AG04450 (cell line): ENCODE data around the gene RASL11A. TPM values are rescaled to one million over a fixed set of nuclear protein-coding genes. Genes with fewer than 3 reads are reported as not detected.

Experiments
- CTCF ChIA-PET: fragments of 300-600, 350-600 bp; formaldehyde crosslinking; extraction: SDS; loops from one replicate; lab custom pipeline; 2022; ENCODE audit warnings: antibody characterized with exemption, inconsistent platforms; lab: Charles Lee
- POLR2A ChIA-PET: fragments of 350-600 bp; formaldehyde crosslinking; extraction: SDS; loops from one replicate; lab custom pipeline; 2021; ENCODE audit warnings: antibody characterized with exemption, inconsistent platforms; lab: Yijun Ruan, JAX
- DNase-seq: peaks from one replicate; pipeline ENCODE4 v3.0.0-alpha.2; 2011; ENCODE audit warnings: low read depth, low spot score
- H3K27ac ChIP-seq: one replicate; pipeline ENCODE4 v1.5.1; 2012; ENCODE audit warnings: low read depth, low read length, control low read depth
- H3K27me3 ChIP-seq: one replicate; pipeline ENCODE4 v1.6.0; 2012; ENCODE audit warnings: low read length; ENCODE audit not compliant: control insufficient read depth, insufficient read depth
- H3K4me3 ChIP-seq: 2 replicates; pipeline ENCODE4 v1.5.1; 2011; ENCODE audit warnings: mild to moderate bottlenecking, low read depth, low read length, control low read depth
- H3K9me3 ChIP-seq: 2 replicates; pipeline ENCODE4 v1.5.1; 2012; ENCODE audit warnings: low read length; ENCODE audit not compliant: control insufficient read depth, insufficient read depth
- polyA plus RNA-seq: library from polyadenylated mRNA; depleted of rRNA; stranded (reverse); fragments of >200 nt; gene quantifications from 2 replicates; pipeline ENCODE4 v1.2.3, GENCODE V29; 2011
- TF ChIP-seq, protein P1 (sequence below): IDR thresholded peaks from 2 replicates; pipeline ENCODE4 v1.5.1; 2011; ENCODE audit warnings: low read depth, low read length, control low read depth, inconsistent platforms

Gene RASL11A
- polyA plus RNA-seq, 1 experiment = 13.5 TPM

DNA sequence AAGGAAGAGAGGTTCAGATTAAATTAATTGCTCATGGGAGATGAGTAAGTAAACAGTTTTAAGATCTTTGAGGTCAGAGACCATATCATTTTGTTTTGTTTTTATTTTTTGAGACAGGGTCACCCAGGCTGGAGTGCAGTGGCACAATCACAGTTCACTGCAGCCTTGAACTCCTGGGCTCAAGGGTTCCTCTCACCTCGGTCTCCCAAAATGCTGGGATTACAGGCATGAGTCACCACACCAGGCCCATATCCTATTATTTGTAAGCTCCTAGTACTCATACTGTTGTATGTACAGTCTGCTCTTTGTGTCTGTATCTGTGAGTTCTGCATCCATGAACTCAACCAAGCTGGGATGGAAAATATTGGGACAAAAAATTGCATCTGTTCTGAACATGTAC is 6.0 kb upstream of the RASL11A start:
- POLR2A ChIA-PET = interaction anchor here (1.0 kb wide), 2 partner anchors 8 to 14 kb away, joined by 3 read pairs; no protein-coding TSS in a partner anchor
- Histone ChIP-seq H3K27me3 (no peaks in the 10 kb centered on the region), H3K4me3 (no peak overlapping the region), H3K27ac (peak overlapping the region; percentile 12), H3K9me3 (no peaks in the 10 kb centered on the region)
- TF ChIP-seq, protein P1, sequence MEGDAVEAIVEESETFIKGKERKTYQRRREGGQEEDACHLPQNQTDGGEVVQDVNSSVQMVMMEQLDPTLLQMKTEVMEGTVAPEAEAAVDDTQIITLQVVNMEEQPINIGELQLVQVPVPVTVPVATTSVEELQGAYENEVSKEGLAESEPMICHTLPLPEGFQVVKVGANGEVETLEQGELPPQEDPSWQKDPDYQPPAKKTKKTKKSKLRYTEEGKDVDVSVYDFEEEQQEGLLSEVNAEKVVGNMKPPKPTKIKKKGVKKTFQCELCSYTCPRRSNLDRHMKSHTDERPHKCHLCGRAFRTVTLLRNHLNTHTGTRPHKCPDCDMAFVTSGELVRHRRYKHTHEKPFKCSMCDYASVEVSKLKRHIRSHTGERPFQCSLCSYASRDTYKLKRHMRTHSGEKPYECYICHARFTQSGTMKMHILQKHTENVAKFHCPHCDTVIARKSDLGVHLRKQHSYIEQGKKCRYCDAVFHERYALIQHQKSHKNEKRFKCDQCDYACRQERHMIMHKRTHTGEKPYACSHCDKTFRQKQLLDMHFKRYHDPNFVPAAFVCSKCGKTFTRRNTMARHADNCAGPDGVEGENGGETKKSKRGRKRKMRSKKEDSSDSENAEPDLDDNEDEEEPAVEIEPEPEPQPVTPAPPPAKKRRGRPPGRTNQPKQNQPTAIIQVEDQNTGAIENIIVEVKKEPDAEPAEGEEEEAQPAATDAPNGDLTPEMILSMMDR = no peak
- DNase-seq = no peak
- CTCF ChIA-PET = interaction anchor here (0.8 to 2.5 kb wide), 5 partner anchors 75 to 318 kb away, joined by 3 to 10 read pairs (median 5); no protein-coding TSS in a partner anchor

GRCh38 chr13:27266917-27267316 is 3.7 kb upstream of the RASL11A start:
- ChIA-PET CTCF (interaction anchor here (1.3 to 2.2 kb wide), 3 partner anchors 92 to 282 kb away, joined by 5 to 10 read pairs (median 7); no protein-coding TSS in a partner anchor), POLR2A (no interaction called here)
- Histone ChIP-seq H3K27me3 (no peaks in the 10 kb centered on the region), H3K9me3 (no peaks in the 10 kb centered on the region), H3K27ac (no peak overlapping the region), H3K4me3 (no peak overlapping the region)
- TF ChIP-seq, protein P1 = no peak
- no peak for DNase-seq

DNA sequence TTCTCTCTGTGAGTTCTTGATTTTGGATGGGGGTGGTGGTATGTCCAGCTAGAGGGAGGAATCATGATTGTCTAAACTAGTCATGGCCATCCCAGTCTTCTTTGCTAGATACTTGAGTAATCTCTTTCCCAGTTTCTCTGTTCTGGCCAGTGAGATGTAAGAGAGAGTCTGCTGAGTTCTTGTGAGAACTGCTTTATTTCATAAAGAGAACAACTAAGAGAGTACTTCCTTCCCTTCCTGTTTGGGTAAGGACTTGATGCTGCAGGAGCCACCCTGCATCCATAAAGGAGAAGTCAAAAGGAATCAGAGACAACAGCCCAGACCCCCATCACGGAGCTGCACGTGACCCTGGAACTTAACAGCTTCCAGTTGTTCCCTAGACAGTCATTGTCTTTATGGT is 3.0 kb upstream of the RASL11A start:
- ChIA-PET POLR2A (no interaction called here), CTCF (interaction anchor here (1.3 to 2.2 kb wide), 3 partner anchors 91 to 282 kb away, joined by 5 to 10 read pairs (median 7); no protein-coding TSS in a partner anchor)
- DNase-seq = no peak
- Histone ChIP-seq H3K4me3 (no peak overlapping the region), H3K27ac (no peak overlapping the region), H3K9me3 (no peaks in the 10 kb centered on the region), H3K27me3 (no peaks in the 10 kb centered on the region)
- TF ChIP-seq, protein P1 = no peak

- H3K27ac ChIP-seq = no peak overlapping the region
- TF ChIP-seq, protein P1 = no peak
- ChIA-PET POLR2A (interaction anchor here (1.1 kb wide), 1 partner anchor 18 kb away, joined by 5 read pairs; no protein-coding TSS in a partner anchor), CTCF (interaction anchor here (0.6 to 1.4 kb wide), 2 partner anchors 284 to 323 kb away, joined by 3 to 4 read pairs; no protein-coding TSS in a partner anchor)
- no peaks in the 10 kb centered on the region for H3K27me3 ChIP-seq
- DNase-seq = no peak
- H3K9me3 ChIP-seq = no peaks in the 10 kb centered on the region
- H3K4me3 ChIP-seq = no peak overlapping the region
These were observed 1.4 kb upstream of the RASL11A start for GRCh38 chr13:27269114-27269665.

DNA sequence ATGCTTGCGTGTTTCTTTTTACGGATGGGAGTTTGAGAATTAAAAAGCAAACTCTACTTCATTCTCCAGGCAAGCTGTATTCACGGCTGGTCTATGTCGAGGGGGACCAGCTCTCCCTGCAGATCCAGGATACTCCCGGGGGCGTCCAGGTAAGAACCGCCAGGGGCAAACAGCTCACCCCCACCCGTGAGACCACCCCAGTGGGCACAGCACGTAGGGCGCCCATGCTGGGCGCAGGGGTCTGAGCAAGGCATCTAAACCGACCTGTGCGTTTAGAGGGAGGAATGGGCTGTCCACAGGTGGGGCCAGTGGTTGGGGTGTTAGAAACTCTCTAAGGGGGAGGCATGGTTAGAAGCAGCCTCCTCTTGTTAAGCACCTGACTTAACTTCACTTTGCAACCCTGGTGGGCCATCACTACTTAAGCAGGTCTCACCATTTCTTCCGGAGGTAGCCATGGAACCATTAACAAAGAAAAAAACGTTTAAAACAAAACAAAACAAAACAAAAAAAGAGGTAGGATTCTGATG is 1.0 kb downstream of the RASL11A start:
- no peaks in the 10 kb centered on the region for H3K9me3 ChIP-seq
- TF ChIP-seq, protein P1 = no peak
- CTCF ChIA-PET = interaction anchor here (0.8 to 2.0 kb wide), 6 partner anchors 27 to 289 kb away, joined by 3 to 7 read pairs (median 4); no protein-coding TSS in a partner anchor
- POLR2A ChIA-PET = interaction anchor here (0.6 to 1.6 kb wide), 5 partner anchors 39 to 123 kb away, joined by 3 to 6 read pairs (median 3); no protein-coding TSS in a partner anchor
- peak overlapping the region; percentile 84 for H3K4me3 ChIP-seq
- no peak overlapping the region for H3K27ac ChIP-seq
- DNase-seq = no peak
- H3K27me3 ChIP-seq = peaks cover 3% of the 10 kb centered on the region
